Measurements from ENCODE around the gene RHBDD2. TPM values are rescaled to one million over a fixed set of nuclear protein-coding genes. Genes with fewer than 3 reads are reported as not detected.

RHBDD2 gene
- total and polyA plus RNA-seq, 9 of the 15 experiments (the other 6 are each of a cell fraction or from before 2014, with no cell fraction given) = 3.3 to 36.7 (median 17.9) TPM

DNA sequence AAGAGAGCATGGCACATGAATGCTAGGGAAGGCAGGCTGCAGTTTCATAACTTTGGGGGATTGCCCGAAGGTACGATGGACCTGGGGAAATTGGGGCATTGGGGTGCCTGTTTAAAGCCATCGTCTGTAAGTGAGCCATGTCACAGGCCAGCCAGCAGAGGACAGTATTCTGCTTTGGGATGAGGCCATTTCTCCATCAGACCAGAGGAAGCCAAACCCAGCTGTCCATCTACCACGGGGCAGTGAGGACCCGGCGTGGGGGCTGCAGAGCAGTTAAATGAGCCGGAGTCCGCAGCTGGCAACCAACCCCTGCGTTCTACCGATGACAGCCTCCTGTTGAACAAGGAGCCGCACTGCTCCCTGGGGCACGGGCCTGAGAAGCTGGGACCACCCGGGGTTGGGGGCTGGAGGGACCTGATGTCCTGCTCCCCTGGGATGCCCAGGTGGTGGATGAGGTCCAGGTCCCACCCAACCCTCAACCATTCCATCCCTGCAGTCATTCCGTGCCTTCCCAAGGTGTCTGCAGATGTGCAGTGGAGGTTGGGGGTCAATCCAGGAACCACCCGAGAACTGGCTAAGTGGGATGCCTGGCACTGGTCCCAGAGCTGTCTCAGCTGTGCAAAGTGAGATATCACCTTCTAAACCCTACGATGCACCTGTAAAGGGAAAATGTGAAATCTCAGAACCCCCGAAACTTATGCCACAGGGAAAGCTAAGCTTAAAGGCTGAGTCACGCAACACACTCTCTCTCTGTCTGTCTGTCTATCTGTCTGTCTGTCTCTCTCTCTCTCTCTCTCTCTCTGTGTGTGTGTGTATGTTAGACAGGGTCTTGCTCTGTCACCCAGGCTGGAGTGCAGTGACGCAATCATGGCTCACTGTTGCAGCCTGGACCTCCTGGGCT is 12.1 kb upstream of the RHBDD2 start (continued):
- TF ChIP-seq SAP30 (IDR thresholded peaks at IDR 0.05; ENCODE audit: borderline replicate concordance, insufficient read depth, low read depth, low read length, poor library complexity, severe bottlenecking) = no peak
- no peak for TF ChIP-seq MXI1 (IDR thresholded peaks at IDR 0.05; ENCODE audit: low read depth, low read length)
- no peak for TF ChIP-seq RFX7 (CRISPR knock-in tag; IDR thresholded peaks at IDR 0.05)
- no peak for TF ChIP-seq PCBP2 (IDR thresholded peaks at IDR 0.05; ENCODE audit: low read depth, low read length, poor library complexity, severe bottlenecking)
- TF ChIP-seq, protein P1, sequence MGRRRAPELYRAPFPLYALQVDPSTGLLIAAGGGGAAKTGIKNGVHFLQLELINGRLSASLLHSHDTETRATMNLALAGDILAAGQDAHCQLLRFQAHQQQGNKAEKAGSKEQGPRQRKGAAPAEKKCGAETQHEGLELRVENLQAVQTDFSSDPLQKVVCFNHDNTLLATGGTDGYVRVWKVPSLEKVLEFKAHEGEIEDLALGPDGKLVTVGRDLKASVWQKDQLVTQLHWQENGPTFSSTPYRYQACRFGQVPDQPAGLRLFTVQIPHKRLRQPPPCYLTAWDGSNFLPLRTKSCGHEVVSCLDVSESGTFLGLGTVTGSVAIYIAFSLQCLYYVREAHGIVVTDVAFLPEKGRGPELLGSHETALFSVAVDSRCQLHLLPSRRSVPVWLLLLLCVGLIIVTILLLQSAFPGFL (CRISPR knock-in tag; IDR thresholded peaks at IDR 0.05) = no peak
- TF ChIP-seq NONO (IDR thresholded peaks at IDR 0.05; ENCODE audit: low read depth in 2 of 2, low read length in 1 of 2) = peak in 1 of 2 experiments; percentile 55; a peak in 1 of 4 replicates
- TF ChIP-seq, protein P2, sequence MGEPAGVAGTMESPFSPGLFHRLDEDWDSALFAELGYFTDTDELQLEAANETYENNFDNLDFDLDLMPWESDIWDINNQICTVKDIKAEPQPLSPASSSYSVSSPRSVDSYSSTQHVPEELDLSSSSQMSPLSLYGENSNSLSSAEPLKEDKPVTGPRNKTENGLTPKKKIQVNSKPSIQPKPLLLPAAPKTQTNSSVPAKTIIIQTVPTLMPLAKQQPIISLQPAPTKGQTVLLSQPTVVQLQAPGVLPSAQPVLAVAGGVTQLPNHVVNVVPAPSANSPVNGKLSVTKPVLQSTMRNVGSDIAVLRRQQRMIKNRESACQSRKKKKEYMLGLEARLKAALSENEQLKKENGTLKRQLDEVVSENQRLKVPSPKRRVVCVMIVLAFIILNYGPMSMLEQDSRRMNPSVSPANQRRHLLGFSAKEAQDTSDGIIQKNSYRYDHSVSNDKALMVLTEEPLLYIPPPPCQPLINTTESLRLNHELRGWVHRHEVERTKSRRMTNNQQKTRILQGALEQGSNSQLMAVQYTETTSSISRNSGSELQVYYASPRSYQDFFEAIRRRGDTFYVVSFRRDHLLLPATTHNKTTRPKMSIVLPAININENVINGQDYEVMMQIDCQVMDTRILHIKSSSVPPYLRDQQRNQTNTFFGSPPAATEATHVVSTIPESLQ (CRISPR knock-in tag; IDR thresholded peaks at IDR 0.05) = 0 out of 2 replicates have a peak, but pooled peaks have one; percentile 75
- no peak for TF ChIP-seq NR2C2 (CRISPR knock-in tag; IDR thresholded peaks at IDR 0.05)
- TF ChIP-seq NR2C2 (tag; IDR thresholded peaks at IDR 0.05) = no peak; the same call in 1 of the 2 replicates
- TF ChIP-seq, protein P3, sequence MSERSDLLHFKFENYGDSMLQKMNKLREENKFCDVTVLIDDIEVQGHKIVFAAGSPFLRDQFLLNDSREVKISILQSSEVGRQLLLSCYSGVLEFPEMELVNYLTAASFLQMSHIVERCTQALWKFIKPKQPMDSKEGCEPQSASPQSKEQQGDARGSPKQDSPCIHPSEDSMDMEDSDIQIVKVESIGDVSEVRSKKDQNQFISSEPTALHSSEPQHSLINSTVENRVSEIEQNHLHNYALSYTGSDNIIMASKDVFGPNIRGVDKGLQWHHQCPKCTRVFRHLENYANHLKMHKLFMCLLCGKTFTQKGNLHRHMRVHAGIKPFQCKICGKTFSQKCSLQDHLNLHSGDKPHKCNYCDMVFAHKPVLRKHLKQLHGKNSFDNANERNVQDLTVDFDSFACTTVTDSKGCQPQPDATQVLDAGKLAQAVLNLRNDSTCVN (CRISPR knock-in tag; IDR thresholded peaks at IDR 0.05) = no peak
- no peak for TF ChIP-seq TBP (optimal IDR thresholded peaks at IDR 0.05; ENCODE audit: low read depth, low read length)
- TF ChIP-seq HIVEP1 (CRISPR knock-in tag; IDR thresholded peaks at IDR 0.05) = no peak
- TF ChIP-seq, protein P4, sequence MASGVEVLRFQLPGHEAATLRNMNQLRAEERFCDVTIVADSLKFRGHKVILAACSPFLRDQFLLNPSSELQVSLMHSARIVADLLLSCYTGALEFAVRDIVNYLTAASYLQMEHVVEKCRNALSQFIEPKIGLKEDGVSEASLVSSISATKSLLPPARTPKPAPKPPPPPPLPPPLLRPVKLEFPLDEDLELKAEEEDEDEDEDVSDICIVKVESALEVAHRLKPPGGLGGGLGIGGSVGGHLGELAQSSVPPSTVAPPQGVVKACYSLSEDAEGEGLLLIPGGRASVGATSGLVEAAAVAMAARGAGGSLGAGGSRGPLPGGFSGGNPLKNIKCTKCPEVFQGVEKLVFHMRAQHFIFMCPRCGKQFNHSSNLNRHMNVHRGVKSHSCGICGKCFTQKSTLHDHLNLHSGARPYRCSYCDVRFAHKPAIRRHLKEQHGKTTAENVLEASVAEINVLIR (CRISPR knock-in tag; IDR thresholded peaks at IDR 0.05) = no peak
- TF ChIP-seq ZFP30 (CRISPR knock-in tag; IDR thresholded peaks at IDR 0.05; ENCODE audit: borderline replicate concordance) = no peak
- peak; percentile 27; the same call in 1 of the 2 replicates for TF ChIP-seq CREB1 (IDR thresholded peaks at IDR 0.05)
- peak; percentile 55; the same call in 1 of the 2 replicates for TF ChIP-seq CREB1 (CRISPR knock-in tag; IDR thresholded peaks at IDR 0.05)
- TF ChIP-seq, protein P5, sequence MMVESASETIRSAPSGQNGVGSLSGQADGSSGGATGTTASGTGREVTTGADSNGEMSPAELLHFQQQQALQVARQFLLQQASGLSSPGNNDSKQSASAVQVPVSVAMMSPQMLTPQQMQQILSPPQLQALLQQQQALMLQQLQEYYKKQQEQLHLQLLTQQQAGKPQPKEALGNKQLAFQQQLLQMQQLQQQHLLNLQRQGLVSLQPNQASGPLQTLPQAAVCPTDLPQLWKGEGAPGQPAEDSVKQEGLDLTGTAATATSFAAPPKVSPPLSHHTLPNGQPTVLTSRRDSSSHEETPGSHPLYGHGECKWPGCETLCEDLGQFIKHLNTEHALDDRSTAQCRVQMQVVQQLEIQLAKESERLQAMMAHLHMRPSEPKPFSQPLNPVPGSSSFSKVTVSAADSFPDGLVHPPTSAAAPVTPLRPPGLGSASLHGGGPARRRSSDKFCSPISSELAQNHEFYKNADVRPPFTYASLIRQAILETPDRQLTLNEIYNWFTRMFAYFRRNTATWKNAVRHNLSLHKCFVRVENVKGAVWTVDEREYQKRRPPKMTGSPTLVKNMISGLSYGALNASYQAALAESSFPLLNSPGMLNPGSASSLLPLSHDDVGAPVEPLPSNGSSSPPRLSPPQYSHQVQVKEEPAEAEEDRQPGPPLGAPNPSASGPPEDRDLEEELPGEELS (CRISPR knock-in tag; IDR thresholded peaks at IDR 0.05; ENCODE audit: borderline replicate concordance) = no peak
- TF ChIP-seq LCOR (CRISPR knock-in tag; IDR thresholded peaks at IDR 0.05) = peak; percentile 74; the same call in 1 of the 2 replicates

All from K562 (cell line).